Vagina (tissue), 2 donors: ENCODE measurements around the gene CCDC33. TPM values are rescaled to one million over a fixed set of nuclear protein-coding genes. Genes with fewer than 3 reads are reported as not detected.

Source experiments
- DNase-seq, 2 donors: peaks; one replicate each; pipeline ENCODE4 v3.0.0-alpha.2; 2017; ENCODE audit errors: extremely low spot score in 2 of 2
- H3K27ac ChIP-seq: fragments of 200-600 bp; sonication (generic); one replicate; pipeline ENCODE4 v1.5.1; 2019
- H3K27me3 ChIP-seq: fragments of 200-600 bp; sonication (generic); one replicate; pipeline ENCODE4 v1.5.1; 2019
- H3K36me3 ChIP-seq, 2 donors: fragments of 200-600 bp; sonication (generic); one replicate each; pipeline ENCODE4 v1.5.1; 2017 to 2019
- H3K4me1 ChIP-seq: fragments of 200-600 bp; sonication (generic); one replicate; pipeline ENCODE4 v1.5.1; 2019
- H3K4me3 ChIP-seq, 2 donors: fragments of 200-600 bp; sonication (generic); 1 replicate in 1 of 2; 2 replicates in 1 of 2; pipeline ENCODE4 v1.5.1; 2016 to 2019
- H3K9me3 ChIP-seq: fragments of 200-600 bp; sonication (generic); one replicate; pipeline ENCODE4 v1.5.1; 2019
- CTCF ChIP-seq, 3 experiments: fragments of 450-650 bp in 2 of 3; fragments of 200-600 bp in 1 of 3; sonication (generic) in 1 of 3; IDR thresholded peaks; one replicate each; pipeline ENCODE4 v1.5.1; 2017 to 2019; ENCODE audit warnings: antibody characterized with exemption in 3 of 3, mild to moderate bottlenecking in 2 of 3, moderate library complexity in 2 of 3
- POLR2A ChIP-seq, 2 donors: fragments of 450-650 bp; IDR thresholded peaks; one replicate each; pipeline ENCODE4 v1.6.1; 2017; ENCODE audit warnings: antibody characterized with exemption in 2 of 2, mild to moderate bottlenecking in 2 of 2, moderate library complexity in 2 of 2
- POLR2AphosphoS5 ChIP-seq, 2 donors: sonication (generic); formaldehyde crosslinking; IDR thresholded peaks; one replicate each; pipeline ENCODE4 v1.9.0; 2017; ENCODE audit warnings: antibody characterized with exemption in 2 of 2, mild to moderate bottlenecking in 2 of 2, low read depth in 1 of 2; ENCODE audit not compliant: insufficient read depth in 1 of 2
- intact Hi-C: fragments of 100-400 bp; cut with DNase I; formaldehyde crosslinking; loops from one replicate; pipeline ENCODE4 v1.15.1; 2023
- total RNA-seq: library from RNA; depleted of rRNA; stranded (reverse); fragments of >200 nt; gene quantifications from one replicate; pipeline ENCODE4 v1.2.3, GENCODE V29; 2016

Gene CCDC33
- total RNA-seq, 1 donor from 2014 or later = not detected

- TF ChIP-seq POLR2A (IDR thresholded peaks at IDR 0.05) (no peak), POLR2AphosphoS5 (IDR thresholded peaks at IDR 0.05; ENCODE audit: insufficient read depth in 1 of 2, low read depth in 1 of 2) (peak in 1 of 2 donors; percentile 40)
- H3K9me3 ChIP-seq = no peaks in the 10 kb centered on the region
- no peaks in the 10 kb centered on the region for H3K36me3 ChIP-seq
- no peak overlapping the region for H3K4me3 ChIP-seq
- no peak overlapping the region for H3K27ac ChIP-seq
- H3K27me3 ChIP-seq = no peaks in the 10 kb centered on the region
- peaks cover 18% of the 10 kb centered on the region for H3K4me1 ChIP-seq
- intact Hi-C loops = no loop called here
- DNase-seq = no peak
These were observed 4.0 kb downstream of the CCDC33 start for GRCh38 chr15:74240002-74240568.

GRCh38 chr15:74240897-74241614 is 4.9 kb downstream of the CCDC33 start:
- no peaks in the 10 kb centered on the region for H3K36me3 ChIP-seq
- H3K9me3 ChIP-seq = no peaks in the 10 kb centered on the region
- H3K4me1 ChIP-seq = peaks cover 26% of the 10 kb centered on the region
- H3K27ac ChIP-seq = no peak overlapping the region
- intact Hi-C loops = no loop called here
- no peaks in the 10 kb centered on the region for H3K27me3 ChIP-seq
- no peak overlapping the region for H3K4me3 ChIP-seq
- TF ChIP-seq CTCF (IDR thresholded peaks at IDR 0.05) (no peak), POLR2AphosphoS5 (IDR thresholded peaks at IDR 0.05; ENCODE audit: insufficient read depth in 1 of 2, low read depth in 1 of 2) (no peak), POLR2A (IDR thresholded peaks at IDR 0.05) (no peak)
- DNase-seq = no peak

- TF ChIP-seq CTCF (IDR thresholded peaks at IDR 0.05) (no peak), POLR2AphosphoS5 (IDR thresholded peaks at IDR 0.05; ENCODE audit: insufficient read depth in 1 of 2, low read depth in 1 of 2) (no peak), POLR2A (IDR thresholded peaks at IDR 0.05) (no peak)
- Histone ChIP-seq H3K9me3 (no peaks in the 10 kb centered on the region), H3K4me1 (peaks cover 26% of the 10 kb centered on the region), H3K36me3 (no peaks in the 10 kb centered on the region), H3K4me3 (no peak overlapping the region), H3K27ac (no peak overlapping the region), H3K27me3 (no peaks in the 10 kb centered on the region)
- no peak for DNase-seq
- intact Hi-C loops = no loop called here
These were observed 6.5 kb downstream of the CCDC33 start for GRCh38 chr15:74242441-74243185.

- no peaks in the 10 kb centered on the region for H3K36me3 ChIP-seq
- H3K27ac ChIP-seq = no peak overlapping the region
- peaks cover 26% of the 10 kb centered on the region for H3K4me1 ChIP-seq
- no peak for DNase-seq
- no peaks in the 10 kb centered on the region for H3K27me3 ChIP-seq
- no peak for TF ChIP-seq CTCF (IDR thresholded peaks at IDR 0.05)
- TF ChIP-seq POLR2A (IDR thresholded peaks at IDR 0.05) = no peak
- TF ChIP-seq POLR2AphosphoS5 (IDR thresholded peaks at IDR 0.05; ENCODE audit: insufficient read depth in 1 of 2, low read depth in 1 of 2) = no peak
- intact Hi-C loops = no loop called here
- H3K4me3 ChIP-seq = no peak overlapping the region
- no peaks in the 10 kb centered on the region for H3K9me3 ChIP-seq
These were observed 7.3 kb downstream of the CCDC33 start for GRCh38 chr15:74243431-74243830.

- H3K4me3 ChIP-seq = no peak overlapping the region
- no peaks in the 10 kb centered on the region for H3K9me3 ChIP-seq
- no peak overlapping the region for H3K27ac ChIP-seq
- no peaks in the 10 kb centered on the region for H3K36me3 ChIP-seq
- intact Hi-C loops = no loop called here
- peaks cover 25% of the 10 kb centered on the region for H3K4me1 ChIP-seq
- no peaks in the 10 kb centered on the region for H3K27me3 ChIP-seq
- DNase-seq = no peak
- TF ChIP-seq POLR2A (IDR thresholded peaks at IDR 0.05) = no peak
These were observed 8.8 kb downstream of the CCDC33 start for GRCh38 chr15:74244822-74245341.
